ENCODE results near the gene CYP19A1.

CYP19A1 gene

DNA sequence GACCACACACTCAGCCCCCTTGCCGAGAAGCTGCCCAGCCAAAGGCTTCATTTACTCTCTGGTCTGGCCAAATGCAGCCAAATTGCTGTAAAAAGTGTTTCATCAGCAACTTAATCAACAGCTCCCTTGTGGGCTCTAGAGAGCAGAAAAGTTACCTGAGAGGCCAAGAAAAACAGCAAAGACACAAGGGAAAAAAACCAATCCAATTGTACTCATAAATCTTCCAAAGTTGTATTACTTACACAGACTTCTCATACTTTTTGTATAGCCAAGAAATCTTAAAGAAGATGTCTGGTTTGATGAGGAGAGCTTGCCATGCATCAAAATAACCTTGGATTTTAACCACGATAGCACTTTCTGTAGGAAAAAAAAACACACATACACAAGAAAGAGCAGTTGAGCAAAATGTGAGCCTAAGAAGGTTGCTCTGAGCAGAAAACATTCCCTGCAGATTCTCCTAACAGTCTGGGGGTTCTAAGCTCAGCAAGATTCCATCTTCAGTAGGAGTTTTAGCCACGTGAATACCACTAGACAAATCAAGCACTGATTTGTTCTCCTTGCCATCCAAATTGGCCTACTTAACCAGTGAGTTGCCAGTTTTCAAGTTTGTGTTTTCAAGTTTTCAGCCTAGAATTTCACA, 120.0 kb downstream of the CYP19A1 start:
- TF ChIP-seq, protein P1, sequence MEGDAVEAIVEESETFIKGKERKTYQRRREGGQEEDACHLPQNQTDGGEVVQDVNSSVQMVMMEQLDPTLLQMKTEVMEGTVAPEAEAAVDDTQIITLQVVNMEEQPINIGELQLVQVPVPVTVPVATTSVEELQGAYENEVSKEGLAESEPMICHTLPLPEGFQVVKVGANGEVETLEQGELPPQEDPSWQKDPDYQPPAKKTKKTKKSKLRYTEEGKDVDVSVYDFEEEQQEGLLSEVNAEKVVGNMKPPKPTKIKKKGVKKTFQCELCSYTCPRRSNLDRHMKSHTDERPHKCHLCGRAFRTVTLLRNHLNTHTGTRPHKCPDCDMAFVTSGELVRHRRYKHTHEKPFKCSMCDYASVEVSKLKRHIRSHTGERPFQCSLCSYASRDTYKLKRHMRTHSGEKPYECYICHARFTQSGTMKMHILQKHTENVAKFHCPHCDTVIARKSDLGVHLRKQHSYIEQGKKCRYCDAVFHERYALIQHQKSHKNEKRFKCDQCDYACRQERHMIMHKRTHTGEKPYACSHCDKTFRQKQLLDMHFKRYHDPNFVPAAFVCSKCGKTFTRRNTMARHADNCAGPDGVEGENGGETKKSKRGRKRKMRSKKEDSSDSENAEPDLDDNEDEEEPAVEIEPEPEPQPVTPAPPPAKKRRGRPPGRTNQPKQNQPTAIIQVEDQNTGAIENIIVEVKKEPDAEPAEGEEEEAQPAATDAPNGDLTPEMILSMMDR (IDR thresholded peaks at IDR 0.05; ENCODE audit: low read depth, low read length, missing control alignments) = no peak
- DNase-seq = no peak
- no peak overlapping the region for H3K4me3 ChIP-seq (ENCODE audit: low read depth, low read length)
- in situ Hi-C loops (cut with HindIII; ENCODE audit: low pct_ligation_motif_present, low sequenced_read_pairs) = no loop called here
- no peaks in the 10 kb centered on the region for H3K36me3 ChIP-seq (replicated peaks)
- H3K27ac ChIP-seq = no peak overlapping the region
- no peaks in the 10 kb centered on the region for H3K27me3 ChIP-seq (replicated peaks)

DNA sequence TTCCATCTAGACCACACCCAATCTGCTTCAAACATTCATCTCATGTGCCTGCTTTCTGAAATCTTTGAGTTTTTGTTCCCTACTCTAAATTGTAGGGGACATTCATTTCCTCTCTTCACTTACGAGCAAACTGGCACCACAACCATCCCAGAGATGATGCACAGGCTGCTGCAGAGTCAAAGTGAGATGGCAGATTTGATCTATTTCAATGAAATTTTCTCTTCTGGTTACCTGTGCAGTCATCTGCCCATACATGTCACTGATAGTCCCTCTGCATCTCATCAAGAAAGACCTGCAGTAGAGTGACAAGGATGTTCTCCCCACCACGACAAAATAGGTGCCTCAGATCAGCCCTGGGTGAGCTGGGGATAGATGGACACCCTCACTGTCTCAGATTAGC, 125.5 kb downstream of the CYP19A1 start:
- TF ChIP-seq, protein P1 (IDR thresholded peaks at IDR 0.05; ENCODE audit: low read depth, low read length, missing control alignments) = no peak
- DNase-seq = no peak
- H3K27me3 ChIP-seq (replicated peaks) = no peaks in the 10 kb centered on the region
- in situ Hi-C loops (cut with HindIII; ENCODE audit: low pct_ligation_motif_present, low sequenced_read_pairs) = no loop called here
- no peak overlapping the region for H3K27ac ChIP-seq
- no peaks in the 10 kb centered on the region for H3K36me3 ChIP-seq (replicated peaks)
- H3K4me3 ChIP-seq (ENCODE audit: low read depth, low read length) = no peak overlapping the region

DNA sequence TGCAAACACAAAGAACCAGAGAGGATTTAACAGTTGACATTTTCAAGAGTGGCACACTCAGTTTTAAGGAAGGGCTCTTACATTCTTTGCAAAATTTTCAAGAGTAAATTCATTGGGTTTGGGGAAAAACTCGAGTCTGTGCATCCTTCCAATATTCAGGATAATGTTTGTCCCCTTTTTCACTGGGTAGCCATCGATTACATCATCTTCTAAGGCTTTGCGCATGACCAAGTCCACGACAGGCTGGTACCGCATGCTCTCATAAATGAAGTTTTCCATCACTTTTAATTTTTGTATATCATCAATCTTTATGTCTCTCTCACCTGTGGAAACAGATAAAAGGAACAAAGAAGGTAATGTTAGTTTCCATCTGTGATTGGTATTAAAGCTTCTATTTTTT, 126.2 kb downstream of the CYP19A1 start:
- Histone ChIP-seq H3K27ac (no peak overlapping the region), H3K27me3 (replicated peaks) (no peaks in the 10 kb centered on the region), H3K36me3 (replicated peaks) (no peaks in the 10 kb centered on the region), H3K4me3 (ENCODE audit: low read depth, low read length) (no peak overlapping the region)
- TF ChIP-seq, protein P1 (IDR thresholded peaks at IDR 0.05; ENCODE audit: low read depth, low read length, missing control alignments) = no peak
- in situ Hi-C loops (cut with HindIII; ENCODE audit: low pct_ligation_motif_present, low sequenced_read_pairs) = no loop called here
- DNase-seq = no peak

DNA sequence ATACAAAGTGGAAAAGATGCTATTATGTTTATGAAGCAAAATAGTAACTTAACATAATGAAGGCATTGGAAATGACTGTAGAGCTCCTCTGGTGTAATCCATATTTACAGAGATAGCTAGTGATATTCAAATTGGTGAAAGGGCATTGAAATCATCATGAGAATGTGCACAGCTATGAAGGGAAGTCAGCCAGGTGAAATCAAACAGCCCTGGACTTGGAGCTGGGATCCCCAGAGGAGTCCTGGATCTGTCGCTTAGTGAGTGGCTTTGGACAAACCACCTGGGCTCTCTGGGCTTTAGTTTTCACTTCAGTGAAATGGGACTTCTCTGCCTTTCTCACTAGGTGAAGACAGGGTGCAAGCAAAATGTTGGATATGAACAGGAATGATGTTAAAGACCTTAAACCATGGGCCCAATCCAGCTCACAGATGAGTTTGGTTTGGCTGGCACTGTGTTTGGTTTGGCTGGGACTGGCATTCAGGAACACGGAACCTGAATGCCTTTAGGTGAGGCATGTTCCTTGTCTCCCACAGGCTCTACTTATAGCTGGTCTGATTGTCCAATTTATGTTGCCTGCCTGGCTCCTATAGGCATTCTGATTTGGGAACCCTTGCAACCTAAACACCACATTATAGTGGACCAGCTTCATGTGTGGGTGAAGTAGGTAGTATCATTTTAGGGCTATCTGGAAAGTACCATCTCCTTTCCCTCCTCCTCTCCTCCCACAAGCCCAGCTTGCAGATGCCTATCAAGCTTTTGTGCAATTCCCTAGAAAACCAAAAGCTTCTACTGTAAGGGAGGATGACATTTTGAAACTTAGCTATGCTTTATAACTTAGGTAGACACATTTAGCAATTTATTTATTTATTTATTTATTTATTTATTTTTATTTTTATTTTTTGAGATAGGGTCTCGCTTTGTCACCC, 133.1 kb downstream of the CYP19A1 start:
- Histone ChIP-seq H3K27me3 (replicated peaks) (no peaks in the 10 kb centered on the region), H3K27ac (no peak overlapping the region), H3K36me3 (replicated peaks) (no peaks in the 10 kb centered on the region), H3K4me3 (ENCODE audit: low read depth, low read length) (no peak overlapping the region)
- TF ChIP-seq, protein P1 (IDR thresholded peaks at IDR 0.05; ENCODE audit: low read depth, low read length, missing control alignments) = no peak
- in situ Hi-C loops (cut with HindIII; ENCODE audit: low pct_ligation_motif_present, low sequenced_read_pairs) = no loop called here
- no peak for DNase-seq

DNA sequence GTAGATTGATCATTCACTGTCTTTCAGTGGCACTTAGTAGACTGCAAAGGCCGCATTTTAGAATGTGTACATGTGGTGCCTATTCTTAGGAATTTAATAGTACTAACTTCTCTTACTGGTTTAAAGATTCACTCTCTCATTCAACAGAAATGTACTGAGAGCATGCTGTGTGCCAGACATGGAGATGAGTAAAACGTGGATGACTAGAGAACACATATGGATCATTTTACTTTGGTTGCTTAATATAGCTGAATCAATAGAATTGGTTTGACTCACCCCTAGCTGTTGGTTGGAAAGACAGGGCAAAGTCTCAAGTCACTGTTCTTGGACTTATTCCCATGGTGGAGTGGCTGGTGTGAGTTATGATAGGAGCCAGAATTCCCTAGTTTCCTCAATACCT, 134.6 kb downstream of the CYP19A1 start:
- no peaks in the 10 kb centered on the region for H3K36me3 ChIP-seq (replicated peaks)
- H3K27ac ChIP-seq = no peak overlapping the region
- in situ Hi-C loops (cut with HindIII; ENCODE audit: low pct_ligation_motif_present, low sequenced_read_pairs) = no loop called here
- H3K4me3 ChIP-seq (ENCODE audit: low read depth, low read length) = no peak overlapping the region
- H3K27me3 ChIP-seq (replicated peaks) = no peaks in the 10 kb centered on the region
- TF ChIP-seq, protein P1 (IDR thresholded peaks at IDR 0.05; ENCODE audit: low read depth, low read length, missing control alignments) = no peak
- DNase-seq = no peak

Data from brain microvascular endothelial cell (primary cell).